Osteoblast (primary cell): ENCODE data around the gene CDC20. TPM values are rescaled to one million over a fixed set of nuclear protein-coding genes. Genes with fewer than 3 reads are reported as not detected.

ENCODE experiments used
- DNase-seq: peaks from one replicate; pipeline ENCODE4 v3.0.0; 2011; ENCODE audit warnings: low spot score, mixed read lengths; ENCODE audit not compliant: insufficient read length; ENCODE audit errors: missing footprints
- H2AFZ ChIP-seq: 2 replicates; pipeline ENCODE4 v1.6.0; 2011; ENCODE audit warnings: mild to moderate bottlenecking, low read length
- H3K27ac ChIP-seq: 2 replicates; pipeline ENCODE4 v1.5.1; 2011; ENCODE audit warnings: mild to moderate bottlenecking, low read depth, low read length, moderate library complexity
- H3K27me3 ChIP-seq: 2 replicates; pipeline ENCODE4 v1.6.0; 2012; ENCODE audit warnings: mild to moderate bottlenecking, control low read depth, inconsistent platforms, low read length, moderate library complexity; ENCODE audit not compliant: insufficient read depth
- H3K36me3 ChIP-seq: 2 replicates; pipeline ENCODE4 v1.5.1; 2011; ENCODE audit warnings: mild to moderate bottlenecking, low read length, control low read depth, moderate library complexity; ENCODE audit not compliant: insufficient read depth
- H3K4me1 ChIP-seq: 2 replicates; pipeline ENCODE4 v1.5.1; 2011; ENCODE audit warnings: mild to moderate bottlenecking, low read length, control low read depth, moderate library complexity; ENCODE audit not compliant: insufficient read depth
- H3K4me2 ChIP-seq: 2 replicates; pipeline ENCODE4 v1.6.0; 2011; ENCODE audit warnings: mild to moderate bottlenecking, low read length; ENCODE audit not compliant: insufficient read depth
- H3K4me3 ChIP-seq: fragments of 200-600 bp; sonication (generic); 3 replicates; pipeline ENCODE4 v1.5.1; 2012; ENCODE audit warnings: mild to moderate bottlenecking, low read length, inconsistent platforms; ENCODE audit not compliant: insufficient read depth
- H3K79me2 ChIP-seq: 2 replicates; pipeline ENCODE4 v1.6.0; 2012; ENCODE audit warnings: mild to moderate bottlenecking, low read length, control low read depth, inconsistent platforms; ENCODE audit not compliant: insufficient read depth
- H3K9me3 ChIP-seq: 2 replicates; pipeline ENCODE4 v1.5.1; 2011; ENCODE audit warnings: low read depth, low read length, control low read depth
- H4K20me1 ChIP-seq: 2 replicates; pipeline ENCODE4 v1.6.0; 2012; ENCODE audit warnings: mild to moderate bottlenecking, low read length, control low read depth; ENCODE audit not compliant: insufficient read depth
- total RNA-seq: library from RNA; depleted of rRNA; stranded (reverse); fragments of >200 nt; gene quantifications from 2 replicates; pipeline ENCODE4 v1.2.3, GENCODE V29; 2012
- TF ChIP-seq, protein P1 (sequence below): IDR thresholded peaks from 2 replicates; pipeline ENCODE4 v1.5.1; 2011; ENCODE audit warnings: mild to moderate bottlenecking, low read depth, low read length, moderate library complexity; ENCODE audit errors: extremely low read depth

CDC20 gene
- total RNA-seq, 1 donor: 4.7 TPM

DNA sequence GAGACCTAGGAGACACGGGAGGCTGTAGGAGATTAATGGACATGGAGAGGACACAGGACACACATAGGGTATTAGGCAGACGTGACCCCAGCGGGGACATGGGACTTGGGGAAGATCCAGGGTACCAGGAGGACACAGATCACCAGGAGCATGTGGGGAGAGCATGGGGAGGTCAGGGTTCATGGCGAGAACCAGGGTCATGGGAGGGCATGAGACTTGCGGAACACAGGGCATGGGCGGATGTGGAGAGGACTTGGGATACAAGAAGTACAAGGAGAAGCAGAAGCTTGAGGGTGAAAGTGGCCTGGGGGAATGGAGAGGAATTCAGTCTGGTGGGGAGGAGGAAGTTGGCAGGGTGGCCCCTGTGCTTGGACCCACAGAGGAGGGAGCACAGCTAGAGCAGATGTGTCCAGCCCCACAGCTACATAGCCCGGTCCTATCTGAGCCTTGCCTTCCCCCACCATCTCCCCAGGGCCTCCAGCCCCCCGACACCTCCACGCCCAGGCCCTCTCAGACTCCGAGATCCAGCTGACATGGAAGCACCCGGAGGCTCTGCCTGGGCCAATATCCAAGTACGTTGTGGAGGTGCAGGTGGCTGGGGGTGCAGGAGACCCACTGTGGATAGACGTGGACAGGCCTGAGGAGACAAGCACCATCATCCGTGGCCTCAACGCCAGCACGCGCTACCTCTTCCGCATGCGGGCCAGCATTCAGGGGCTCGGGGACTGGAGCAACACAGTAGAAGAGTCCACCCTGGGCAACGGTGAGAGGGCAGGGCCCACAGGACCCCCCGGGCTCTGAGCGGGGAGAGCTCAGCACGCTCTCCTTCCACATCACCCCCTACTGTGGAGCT lies 45.9 kb upstream of the CDC20 start:
- DNase-seq: no peak
- Histone ChIP-seq H3K27ac (no peak overlapping the region), H3K4me3 (no peak overlapping the region), H4K20me1 (no peaks in the 10 kb centered on the region), H3K4me2 (no peak overlapping the region), H3K36me3 (no peaks in the 10 kb centered on the region), H3K79me2 (no peaks in the 10 kb centered on the region), H2AFZ (no peak overlapping the region), H3K9me3 (no peaks in the 10 kb centered on the region), H3K4me1 (no peaks in the 10 kb centered on the region), H3K27me3 (no peaks in the 10 kb centered on the region)
- TF ChIP-seq, protein P1, sequence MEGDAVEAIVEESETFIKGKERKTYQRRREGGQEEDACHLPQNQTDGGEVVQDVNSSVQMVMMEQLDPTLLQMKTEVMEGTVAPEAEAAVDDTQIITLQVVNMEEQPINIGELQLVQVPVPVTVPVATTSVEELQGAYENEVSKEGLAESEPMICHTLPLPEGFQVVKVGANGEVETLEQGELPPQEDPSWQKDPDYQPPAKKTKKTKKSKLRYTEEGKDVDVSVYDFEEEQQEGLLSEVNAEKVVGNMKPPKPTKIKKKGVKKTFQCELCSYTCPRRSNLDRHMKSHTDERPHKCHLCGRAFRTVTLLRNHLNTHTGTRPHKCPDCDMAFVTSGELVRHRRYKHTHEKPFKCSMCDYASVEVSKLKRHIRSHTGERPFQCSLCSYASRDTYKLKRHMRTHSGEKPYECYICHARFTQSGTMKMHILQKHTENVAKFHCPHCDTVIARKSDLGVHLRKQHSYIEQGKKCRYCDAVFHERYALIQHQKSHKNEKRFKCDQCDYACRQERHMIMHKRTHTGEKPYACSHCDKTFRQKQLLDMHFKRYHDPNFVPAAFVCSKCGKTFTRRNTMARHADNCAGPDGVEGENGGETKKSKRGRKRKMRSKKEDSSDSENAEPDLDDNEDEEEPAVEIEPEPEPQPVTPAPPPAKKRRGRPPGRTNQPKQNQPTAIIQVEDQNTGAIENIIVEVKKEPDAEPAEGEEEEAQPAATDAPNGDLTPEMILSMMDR: no peak

DNA sequence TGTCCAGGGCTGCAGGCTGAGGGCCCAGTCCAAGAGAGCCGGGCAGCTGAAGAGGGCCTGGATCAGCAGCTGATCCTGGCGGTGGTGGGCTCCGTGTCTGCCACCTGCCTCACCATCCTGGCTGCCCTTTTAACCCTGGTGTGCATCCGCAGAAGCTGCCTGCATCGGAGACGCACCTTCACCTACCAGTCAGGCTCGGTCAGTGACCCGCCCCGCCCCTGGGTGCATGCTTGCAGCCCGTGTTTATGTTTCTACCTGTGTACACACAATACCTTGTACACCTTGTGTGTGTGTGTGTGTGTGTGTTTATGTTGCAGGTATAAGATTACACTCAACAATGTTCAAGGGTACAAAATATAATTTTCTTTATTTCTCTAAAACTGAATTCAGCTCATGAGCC lies 45.0 kb upstream of the CDC20 start:
- TF ChIP-seq, protein P1: no peak
- no peak overlapping the region for H3K4me3 ChIP-seq
- H3K36me3 ChIP-seq: no peaks in the 10 kb centered on the region
- H2AFZ ChIP-seq: no peak overlapping the region
- H3K27me3 ChIP-seq: no peaks in the 10 kb centered on the region
- H3K4me1 ChIP-seq: no peaks in the 10 kb centered on the region
- no peaks in the 10 kb centered on the region for H3K79me2 ChIP-seq
- no peak for DNase-seq
- no peak overlapping the region for H3K4me2 ChIP-seq
- H3K9me3 ChIP-seq: no peaks in the 10 kb centered on the region
- no peak overlapping the region for H3K27ac ChIP-seq
- no peaks in the 10 kb centered on the region for H4K20me1 ChIP-seq

DNA sequence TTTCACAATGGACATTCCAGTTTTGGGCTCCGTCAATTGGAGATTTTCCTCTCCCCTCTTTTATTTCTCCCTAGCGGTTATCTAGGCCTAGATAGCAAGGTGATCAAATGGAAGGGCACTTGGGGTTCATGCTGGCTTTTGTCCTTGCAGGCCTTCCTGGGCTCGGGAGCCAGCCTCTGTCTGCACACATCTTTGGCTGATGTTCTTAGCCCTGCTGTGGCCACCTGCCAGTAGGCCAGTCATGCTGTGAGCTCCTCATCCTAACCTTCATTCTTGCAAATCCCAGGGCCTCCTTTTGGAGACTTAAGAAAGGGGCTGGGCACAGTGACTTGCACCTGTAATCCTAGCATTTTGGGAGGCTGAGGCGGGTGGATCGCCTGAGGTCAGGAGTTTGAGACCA lies 44.5 kb upstream of the CDC20 start:
- Histone ChIP-seq H3K27ac (no peak overlapping the region), H4K20me1 (no peaks in the 10 kb centered on the region), H3K4me3 (no peak overlapping the region), H3K27me3 (no peaks in the 10 kb centered on the region), H2AFZ (no peak overlapping the region), H3K79me2 (no peaks in the 10 kb centered on the region), H3K4me1 (no peaks in the 10 kb centered on the region), H3K9me3 (no peaks in the 10 kb centered on the region), H3K4me2 (no peak overlapping the region), H3K36me3 (no peaks in the 10 kb centered on the region)
- TF ChIP-seq, protein P1: no peak
- no peak for DNase-seq

DNA sequence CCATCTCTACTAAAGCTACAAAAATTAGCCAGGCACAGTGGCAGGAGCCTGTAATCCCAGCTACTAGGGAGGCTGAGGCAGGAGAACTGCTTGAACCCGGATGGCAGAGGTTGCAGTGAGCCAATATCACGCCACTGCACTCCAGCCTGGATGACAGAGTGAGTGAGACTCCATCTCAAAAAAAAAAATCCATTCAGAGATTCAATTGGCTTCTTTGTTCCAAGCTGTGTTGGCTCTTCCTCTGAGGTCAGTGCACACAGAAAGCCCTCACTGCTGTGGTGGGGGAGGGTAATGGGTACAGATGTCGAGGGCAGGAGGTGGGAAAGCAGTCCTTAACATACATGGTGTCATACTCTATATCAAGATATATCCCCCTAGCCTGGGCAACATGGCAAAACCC lies 43.3 kb upstream of the CDC20 start:
- Histone ChIP-seq H3K4me1 (no peaks in the 10 kb centered on the region), H3K79me2 (no peaks in the 10 kb centered on the region), H3K36me3 (no peaks in the 10 kb centered on the region), H3K27ac (no peak overlapping the region), H3K27me3 (no peaks in the 10 kb centered on the region), H3K4me2 (no peak overlapping the region), H4K20me1 (no peaks in the 10 kb centered on the region), H3K4me3 (no peak overlapping the region), H2AFZ (no peak overlapping the region), H3K9me3 (no peaks in the 10 kb centered on the region)
- TF ChIP-seq, protein P1: no peak
- DNase-seq: no peak
